Ascending aorta (tissue), 2 donors: ENCODE data around the gene SAYSD1. TPM values are rescaled to one million over a fixed set of nuclear protein-coding genes. Genes with fewer than 3 reads are reported as not detected.
"Not testable (repeated sequence)": the region's sequence is repeated elsewhere in the genome, so short reads cannot be mapped to it uniquely, and the experiment has no call there.

ENCODE experiments used
- DNase-seq, 2 donors: peaks; one replicate each; pipeline ENCODE4 v3.0.0-alpha.2; 2019; ENCODE audit warnings: low spot score in 2 of 2
- H3K27ac ChIP-seq, 2 donors: fragments of 200-600 bp; sonication (generic); one replicate each; pipeline ENCODE4 v1.5.1; 2016 to 2017; ENCODE audit warnings: mild to moderate bottlenecking in 1 of 2
- H3K27me3 ChIP-seq: fragments of 200-600 bp; sonication (generic); one replicate; pipeline ENCODE4 v1.5.1; 2017
- H3K36me3 ChIP-seq, 2 donors: fragments of 200-600 bp; sonication (generic); one replicate each; pipeline ENCODE4 v1.5.1; 2016
- H3K4me1 ChIP-seq, 2 donors: fragments of 200-600 bp; sonication (generic); one replicate each; pipeline ENCODE4 v1.5.1; 2016 to 2017; ENCODE audit warnings: mild to moderate bottlenecking in 1 of 2
- H3K4me3 ChIP-seq, 2 donors: fragments of 200-600 bp; sonication (generic); one replicate each; pipeline ENCODE4 v1.5.1; 2016 to 2017; ENCODE audit warnings: mild to moderate bottlenecking in 1 of 2
- H3K9me3 ChIP-seq, 2 donors: fragments of 200-600 bp; sonication (generic); one replicate each; pipeline ENCODE4 v1.5.1; 2016
- intact Hi-C: fragments of 100-400 bp; cut with DNase I; formaldehyde crosslinking; loops from one replicate; pipeline ENCODE4 v1.15.1; 2023
- total RNA-seq: library from RNA; depleted of rRNA; stranded (reverse); fragments of >200 nt; gene quantifications from one replicate; pipeline ENCODE4 v1.1.0, GENCODE V29; 2016
- TF ChIP-seq, protein P1 (sequence below), 3 experiments: fragments of 200-600 bp in 2 of 3; fragments of 450-650 bp in 1 of 3; sonication (generic) in 2 of 3; IDR thresholded peaks; one replicate each; pipeline ENCODE4 v1.5.1; 2016 to 2019; ENCODE audit warnings: antibody characterized with exemption in 3 of 3, mild to moderate bottlenecking in 1 of 3, moderate library complexity in 1 of 3

SAYSD1 gene
- total RNA-seq, 1 donor from 2014 or later = 2.1 TPM

DNA sequence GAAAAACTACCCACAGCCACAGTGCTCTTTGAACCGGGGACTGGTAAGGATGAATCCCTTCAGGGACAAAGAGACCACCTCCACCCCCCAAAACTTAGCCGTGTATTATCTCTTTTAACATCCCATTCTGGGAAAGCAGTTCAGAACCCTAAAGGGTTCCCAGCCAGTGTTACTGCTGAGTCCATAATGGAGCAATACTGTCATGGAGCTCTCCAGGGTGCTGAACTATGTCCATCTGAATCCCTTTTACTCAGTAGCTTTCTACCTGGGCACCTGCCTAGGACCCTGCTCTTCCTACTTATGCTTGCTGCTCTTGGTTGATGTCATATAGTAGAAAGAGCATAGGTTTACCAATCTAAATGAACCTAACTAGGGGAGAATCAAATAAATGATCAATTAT is 22.3 kb upstream of the SAYSD1 start:
- H3K4me3 ChIP-seq = no peak overlapping the region
- intact Hi-C loops = no loop called here
- no peak for DNase-seq
- H3K4me1 ChIP-seq = no peaks in the 10 kb centered on the region
- no peak overlapping the region for H3K27ac ChIP-seq
- peaks cover 0 to 4% of the 10 kb centered on the region in 2 donors for H3K9me3 ChIP-seq
- no peaks in the 10 kb centered on the region for H3K27me3 ChIP-seq
- H3K36me3 ChIP-seq = no peaks in the 10 kb centered on the region
- TF ChIP-seq, protein P1, sequence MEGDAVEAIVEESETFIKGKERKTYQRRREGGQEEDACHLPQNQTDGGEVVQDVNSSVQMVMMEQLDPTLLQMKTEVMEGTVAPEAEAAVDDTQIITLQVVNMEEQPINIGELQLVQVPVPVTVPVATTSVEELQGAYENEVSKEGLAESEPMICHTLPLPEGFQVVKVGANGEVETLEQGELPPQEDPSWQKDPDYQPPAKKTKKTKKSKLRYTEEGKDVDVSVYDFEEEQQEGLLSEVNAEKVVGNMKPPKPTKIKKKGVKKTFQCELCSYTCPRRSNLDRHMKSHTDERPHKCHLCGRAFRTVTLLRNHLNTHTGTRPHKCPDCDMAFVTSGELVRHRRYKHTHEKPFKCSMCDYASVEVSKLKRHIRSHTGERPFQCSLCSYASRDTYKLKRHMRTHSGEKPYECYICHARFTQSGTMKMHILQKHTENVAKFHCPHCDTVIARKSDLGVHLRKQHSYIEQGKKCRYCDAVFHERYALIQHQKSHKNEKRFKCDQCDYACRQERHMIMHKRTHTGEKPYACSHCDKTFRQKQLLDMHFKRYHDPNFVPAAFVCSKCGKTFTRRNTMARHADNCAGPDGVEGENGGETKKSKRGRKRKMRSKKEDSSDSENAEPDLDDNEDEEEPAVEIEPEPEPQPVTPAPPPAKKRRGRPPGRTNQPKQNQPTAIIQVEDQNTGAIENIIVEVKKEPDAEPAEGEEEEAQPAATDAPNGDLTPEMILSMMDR (IDR thresholded peaks at IDR 0.05) = no peak

DNA sequence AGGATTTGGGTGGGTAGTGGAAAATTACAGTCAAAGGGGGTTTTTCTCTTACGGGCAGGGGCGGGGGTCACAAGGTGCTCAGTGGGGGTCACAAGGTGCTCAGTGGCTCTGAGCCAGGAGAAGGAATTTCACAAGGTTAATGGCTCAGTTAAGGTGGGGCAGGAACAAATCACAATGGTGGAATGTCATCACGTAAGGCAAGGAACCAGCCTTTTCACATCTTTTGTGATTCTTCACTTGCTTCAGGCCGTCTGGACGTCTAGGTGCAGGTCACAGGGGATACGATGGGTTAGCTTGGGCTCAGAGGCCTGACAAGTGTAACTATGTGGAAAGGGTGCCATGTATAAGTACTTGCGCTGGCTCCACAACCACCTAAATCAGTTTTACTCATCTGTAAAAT is 21.2 kb upstream of the SAYSD1 start:
- H3K27me3 ChIP-seq, H3K27ac ChIP-seq: not testable (repeated sequence)

DNA sequence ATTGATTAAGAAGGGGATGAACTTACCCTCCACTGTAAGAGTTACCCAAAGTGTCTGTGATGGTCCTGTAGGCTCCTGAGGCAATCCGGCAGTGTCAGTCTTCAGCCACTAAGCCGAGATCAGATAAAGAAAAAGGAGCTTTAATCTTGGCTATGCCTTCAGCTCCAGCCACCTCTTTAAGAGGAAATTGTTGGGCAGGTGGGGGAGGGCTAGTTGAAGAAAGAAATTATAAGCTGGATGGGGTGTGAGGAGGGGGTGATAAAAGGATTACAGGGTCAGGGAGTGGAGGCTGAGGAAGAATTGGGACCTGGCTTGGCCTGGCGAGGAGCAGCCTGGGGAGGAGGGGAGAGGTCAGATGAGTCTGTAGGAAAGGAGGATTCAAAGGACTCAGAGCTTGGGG is 19.8 kb upstream of the SAYSD1 start:
- H3K27me3 ChIP-seq, DNase-seq, H3K36me3 ChIP-seq, intact Hi-C loops, H3K27ac ChIP-seq, H3K9me3 ChIP-seq, H3K4me3 ChIP-seq, H3K4me1 ChIP-seq: not testable (repeated sequence)

More for the DNA sequence above, 21.2 kb upstream of the SAYSD1 start:
- intact Hi-C loops, H3K9me3 ChIP-seq, H3K4me3 ChIP-seq, H3K4me1 ChIP-seq, H3K36me3 ChIP-seq, DNase-seq: not testable (repeated sequence)

DNA sequence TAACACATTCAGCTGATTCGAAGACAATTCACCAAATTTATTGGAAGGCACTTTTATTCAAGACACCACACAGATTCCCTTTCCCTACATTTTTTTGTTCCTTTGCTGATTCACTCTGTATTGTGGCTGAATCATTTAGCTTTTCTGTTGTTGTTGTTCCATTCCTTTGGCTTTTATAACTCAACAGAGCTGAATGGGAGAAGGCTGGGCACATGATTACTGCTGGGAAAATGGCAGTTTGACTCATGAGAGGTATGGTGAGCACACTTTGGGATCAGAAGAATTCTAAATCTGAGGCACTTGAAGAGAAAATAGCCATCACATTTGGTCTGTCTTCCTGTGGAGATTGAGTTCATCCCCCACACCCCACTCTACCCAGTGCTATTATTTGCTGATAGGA is 15.7 kb upstream of the SAYSD1 start:
- H3K27me3 ChIP-seq = no peaks in the 10 kb centered on the region
- no peaks in the 10 kb centered on the region for H3K36me3 ChIP-seq
- no peak overlapping the region for H3K4me3 ChIP-seq
- TF ChIP-seq, protein P1 (IDR thresholded peaks at IDR 0.05) = no peak
- H3K4me1 ChIP-seq = no peaks in the 10 kb centered on the region
- no peak overlapping the region for H3K27ac ChIP-seq
- no peaks in the 10 kb centered on the region for H3K9me3 ChIP-seq
- no peak for DNase-seq
- intact Hi-C loops = no loop called here

DNA sequence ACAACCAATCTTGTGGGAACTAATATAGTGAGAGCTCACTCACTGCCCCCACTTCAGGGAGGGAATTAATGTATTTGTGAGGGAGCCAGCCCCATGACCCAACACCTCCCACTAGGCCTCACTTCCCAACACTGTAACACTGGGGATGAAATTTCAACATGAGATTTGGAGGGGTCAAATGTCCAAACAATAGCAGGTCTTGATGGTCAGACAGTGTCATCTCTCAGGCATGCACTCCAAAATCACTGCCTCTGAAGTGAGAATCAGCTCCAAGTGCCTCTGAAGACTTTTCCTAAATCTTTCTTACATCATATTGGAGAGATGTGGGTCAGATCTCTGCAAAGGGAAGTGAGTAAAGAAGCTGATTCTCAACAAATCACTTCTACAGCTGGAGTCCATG is 13.8 kb upstream of the SAYSD1 start:
- intact Hi-C loops = no loop called here
- H3K27me3 ChIP-seq = no peaks in the 10 kb centered on the region
- H3K36me3 ChIP-seq = no peaks in the 10 kb centered on the region
- TF ChIP-seq, protein P1 (IDR thresholded peaks at IDR 0.05) = no peak
- no peak overlapping the region for H3K4me3 ChIP-seq
- no peak for DNase-seq
- no peak overlapping the region for H3K27ac ChIP-seq
- no peaks in the 10 kb centered on the region for H3K4me1 ChIP-seq
- H3K9me3 ChIP-seq = no peaks in the 10 kb centered on the region

DNA sequence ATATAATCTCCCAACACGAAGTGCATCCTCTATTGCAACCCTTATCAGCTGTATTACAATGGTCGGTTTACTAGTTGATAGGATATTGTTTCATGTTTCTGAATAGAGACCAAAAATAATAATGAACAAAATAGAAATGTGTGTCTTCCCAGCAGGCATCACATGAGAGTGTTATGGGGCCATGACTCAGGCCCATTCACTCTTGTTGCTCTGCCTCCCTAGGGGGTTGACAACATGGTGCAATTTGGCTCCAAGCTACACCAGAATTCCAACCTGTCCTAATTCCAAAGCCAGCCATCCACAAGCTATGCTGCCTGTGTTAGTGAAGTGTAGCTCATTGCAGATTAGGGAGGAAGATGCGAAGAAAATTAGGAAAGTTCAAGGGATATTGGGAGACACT is 13.1 kb upstream of the SAYSD1 start:
- no peaks in the 10 kb centered on the region for H3K9me3 ChIP-seq
- intact Hi-C loops = no loop called here
- DNase-seq = no peak

DNA sequence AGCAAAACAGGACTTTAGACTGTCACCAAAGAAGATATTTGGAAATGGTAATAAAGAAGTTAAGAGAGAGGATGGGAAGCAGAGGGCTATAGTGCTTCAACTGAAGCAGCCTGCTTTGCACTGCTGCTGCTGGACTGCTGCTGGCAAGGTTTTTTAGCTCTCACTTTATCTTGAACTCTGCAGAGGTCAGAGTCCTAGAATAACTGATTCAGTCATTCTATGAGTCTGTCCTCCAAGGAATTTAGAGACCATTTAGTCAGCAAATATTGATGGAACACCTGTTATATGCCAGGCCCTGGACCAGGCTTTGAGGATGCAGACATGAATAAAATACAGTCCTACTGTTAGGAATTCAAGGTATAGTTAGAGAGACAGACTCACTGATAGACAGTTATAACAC is 9.1 kb upstream of the SAYSD1 start:
- H3K4me3 ChIP-seq = no peak overlapping the region
- no peak overlapping the region for H3K27ac ChIP-seq
- intact Hi-C loops = no loop called here

More for the DNA sequence above, 13.1 kb upstream of the SAYSD1 start:
- no peaks in the 10 kb centered on the region for H3K4me1 ChIP-seq
- H3K27me3 ChIP-seq = no peaks in the 10 kb centered on the region
- H3K36me3 ChIP-seq = no peaks in the 10 kb centered on the region
- H3K27ac ChIP-seq = no peak overlapping the region
- H3K4me3 ChIP-seq = no peak overlapping the region
- TF ChIP-seq, protein P1 (IDR thresholded peaks at IDR 0.05) = no peak

More for the DNA sequence above, 9.1 kb upstream of the SAYSD1 start:
- TF ChIP-seq, protein P1 (IDR thresholded peaks at IDR 0.05) = no peak
- H3K27me3 ChIP-seq = no peaks in the 10 kb centered on the region
- no peaks in the 10 kb centered on the region for H3K36me3 ChIP-seq
- no peaks in the 10 kb centered on the region for H3K9me3 ChIP-seq
- DNase-seq = no peak
- no peaks in the 10 kb centered on the region for H3K4me1 ChIP-seq
